Astrocyte (in vitro differentiated cells and primary cell): ENCODE data around the gene XXYLT1. TPM values are rescaled to one million over a fixed set of nuclear protein-coding genes. Genes with fewer than 3 reads are reported as not detected.

Experiments used
- DNase-seq: peaks from one replicate; pipeline ENCODE4 v3.0.0-alpha.2; 2010; ENCODE audit warnings: low read depth
- FAIRE-seq: peaks from 2 replicates; lab custom pipeline; 2011; peaks lifted over from hg19 to GRCh38; lab: Jason Lieb, UNC
- H2AFZ ChIP-seq: 2 replicates; pipeline ENCODE4 v1.6.0; 2012; ENCODE audit warnings: low read depth, low read length, inconsistent platforms
- H3K27ac ChIP-seq: 2 replicates; pipeline ENCODE4 v1.5.1; 2011; ENCODE audit warnings: low read depth, low read length, inconsistent platforms
- H3K27me3 ChIP-seq: 2 replicates; pipeline ENCODE4 v1.6.0; 2011; ENCODE audit warnings: low read length, inconsistent platforms; ENCODE audit not compliant: insufficient read depth
- H3K36me3 ChIP-seq: 2 replicates; pipeline ENCODE4 v1.5.1; 2011; ENCODE audit warnings: low read length, inconsistent platforms; ENCODE audit not compliant: insufficient read depth
- H3K4me1 ChIP-seq: 2 replicates; pipeline ENCODE4 v1.5.1; 2011; ENCODE audit warnings: low read length, inconsistent platforms; ENCODE audit not compliant: insufficient read depth
- H3K4me2 ChIP-seq: 2 replicates; pipeline ENCODE4 v1.6.0; 2012; ENCODE audit warnings: low read length, inconsistent platforms
- H3K4me3 ChIP-seq: 2 replicates; pipeline ENCODE4 v1.5.1; 2011; ENCODE audit warnings: low read depth, mild to moderate bottlenecking, low read length, inconsistent platforms; ENCODE audit not compliant: insufficient read depth
- H3K79me2 ChIP-seq: 2 replicates; pipeline ENCODE4 v1.6.0; 2012; ENCODE audit warnings: mild to moderate bottlenecking, low read length, inconsistent platforms; ENCODE audit not compliant: insufficient read depth
- H3K9ac ChIP-seq: 2 replicates; pipeline ENCODE4 v1.6.0; 2012; ENCODE audit warnings: mild to moderate bottlenecking, low read length, inconsistent platforms
- H3K9me3 ChIP-seq: 2 replicates; pipeline ENCODE4 v1.5.1; 2012; ENCODE audit warnings: low read depth, mild to moderate bottlenecking, low read length, inconsistent platforms; ENCODE audit not compliant: insufficient read depth
- H4K20me1 ChIP-seq: 2 replicates; pipeline ENCODE4 v1.6.0; 2012; ENCODE audit warnings: low read length, inconsistent platforms; ENCODE audit not compliant: insufficient read depth
- H3K27ac Mint-ChIP-seq: one replicate; pipeline ENCODE4 v1.8.0; 2021; ENCODE audit warnings: mild to moderate bottlenecking, mixed read lengths; ENCODE audit not compliant: unreplicated experiment
- H3K27me3 Mint-ChIP-seq: one replicate; pipeline ENCODE4 v1.8.0; 2021; ENCODE audit warnings: low read depth, mixed read lengths; ENCODE audit not compliant: unreplicated experiment
- H3K36me3 Mint-ChIP-seq: one replicate; pipeline ENCODE4 v1.8.0; 2021; ENCODE audit warnings: low read depth, mixed read lengths; ENCODE audit not compliant: unreplicated experiment
- H3K4me1 Mint-ChIP-seq: one replicate; pipeline ENCODE4 v1.8.0; 2021; ENCODE audit warnings: low read depth, mixed read lengths; ENCODE audit not compliant: unreplicated experiment
- H3K4me3 Mint-ChIP-seq: one replicate; pipeline ENCODE4 v1.8.0; 2021; ENCODE audit warnings: mild to moderate bottlenecking, moderate library complexity, mixed read lengths; ENCODE audit not compliant: unreplicated experiment
- H3K9me3 Mint-ChIP-seq: one replicate; pipeline ENCODE4 v1.8.0; 2021; ENCODE audit warnings: mild to moderate bottlenecking, mixed read lengths; ENCODE audit not compliant: unreplicated experiment
- CTCF ChIP-seq: IDR thresholded peaks from 2 replicates; pipeline ENCODE4 v1.5.1; 2011; ENCODE audit warnings: low read depth, mild to moderate bottlenecking, inconsistent platforms, low read length, moderate library complexity; ENCODE audit not compliant: insufficient read depth
- EZH2 ChIP-seq: IDR thresholded peaks from 2 replicates; pipeline ENCODE4 v1.6.1; 2012; ENCODE audit warnings: mild to moderate bottlenecking, low read length, inconsistent platforms; ENCODE audit not compliant: insufficient read depth
- total RNA-seq: library from RNA; stranded (reverse); gene quantifications from 2 replicates; pipeline ENCODE4 v1.2.1, GENCODE V29; 2021

XXYLT1 gene
- total RNA-seq, 1 donor from 2014 or later = 26.2 TPM

GRCh38 chr3:195139091-195139875, 131.7 kb downstream of the XXYLT1 start:
- no peak for FAIRE-seq
- peaks cover 13% of the 10 kb centered on the region for H3K9me3 Mint-ChIP-seq

DNA sequence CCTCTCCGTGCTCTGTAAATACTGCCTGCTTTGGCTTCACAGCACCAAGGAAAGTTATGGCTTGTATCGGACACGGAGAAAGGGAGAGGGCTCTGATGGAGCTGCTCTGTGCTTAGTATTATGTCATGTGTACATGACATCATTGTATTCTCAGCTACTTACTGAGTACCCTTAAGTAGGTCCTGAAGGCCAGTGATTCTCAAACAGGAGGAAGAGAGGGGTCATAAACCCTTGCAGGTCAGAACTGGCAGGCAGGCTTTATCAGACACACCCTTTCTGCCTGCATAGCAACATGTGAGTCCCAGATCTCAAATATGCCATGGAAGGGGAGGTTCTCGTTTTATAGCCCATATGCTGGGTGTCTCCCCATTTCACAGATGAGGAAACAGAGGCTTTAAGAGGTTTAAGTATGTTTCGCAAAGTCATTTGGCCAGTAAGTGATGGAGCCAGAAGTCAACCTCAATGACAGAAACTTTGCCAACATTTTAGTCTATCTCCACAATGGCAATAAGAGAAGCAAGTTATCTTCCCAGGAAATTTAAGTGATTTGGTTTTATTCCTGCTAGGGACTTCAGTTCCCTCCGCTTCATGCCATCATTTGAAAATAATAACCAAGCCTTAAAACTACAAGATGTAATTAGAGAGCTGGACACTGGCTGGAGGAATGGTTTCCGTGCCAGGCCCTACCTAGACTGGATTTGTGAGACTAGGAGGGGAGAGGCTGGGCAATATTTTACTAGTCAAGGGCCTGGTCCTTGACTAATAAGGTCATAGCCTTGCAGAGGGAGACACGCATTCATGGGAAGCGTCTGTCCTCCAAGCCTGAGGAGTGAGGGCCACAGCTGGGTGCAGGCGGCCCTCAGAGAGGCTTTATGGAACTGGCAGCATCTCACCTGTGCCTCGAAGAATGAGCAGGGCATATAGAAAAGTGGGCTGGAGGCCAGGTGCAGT, 133.0 kb downstream of the XXYLT1 start:
- no peak for FAIRE-seq

More at GRCh38 chr3:195139091-195139875, 131.7 kb downstream of the XXYLT1 start:
- Histone ChIP-seq H4K20me1 (no peaks in the 10 kb centered on the region), H3K4me2 (no peak overlapping the region), H3K36me3 (no peaks in the 10 kb centered on the region), H3K9me3 (peaks cover 4% of the 10 kb centered on the region), H3K4me3 (no peak overlapping the region), H3K79me2 (no peaks in the 10 kb centered on the region), H3K27me3 (no peaks in the 10 kb centered on the region), H3K27ac (no peak overlapping the region), H2AFZ (no peak overlapping the region), H3K9ac (no peak overlapping the region), H3K4me1 (peaks cover 8% of the 10 kb centered on the region)
- peaks cover 16% of the 10 kb centered on the region for H3K36me3 Mint-ChIP-seq
- no peak overlapping the region for H3K4me3 Mint-ChIP-seq
- peaks cover 4% of the 10 kb centered on the region for H3K4me1 Mint-ChIP-seq
- no peak for DNase-seq
- no peaks in the 10 kb centered on the region for H3K27me3 Mint-ChIP-seq
- TF ChIP-seq CTCF (no peak), EZH2 (no peak)
- no peak overlapping the region for H3K27ac Mint-ChIP-seq

More for the DNA sequence above, 133.0 kb downstream of the XXYLT1 start:
- Histone ChIP-seq H3K9me3 (peaks cover 4% of the 10 kb centered on the region), H3K27me3 (no peaks in the 10 kb centered on the region), H3K4me2 (no peak overlapping the region), H2AFZ (no peak overlapping the region), H3K79me2 (no peaks in the 10 kb centered on the region), H3K4me3 (no peak overlapping the region), H4K20me1 (no peaks in the 10 kb centered on the region), H3K27ac (no peak overlapping the region), H3K36me3 (no peaks in the 10 kb centered on the region), H3K9ac (no peak overlapping the region), H3K4me1 (peaks cover 17% of the 10 kb centered on the region)
- Mint-ChIP-seq H3K27ac (no peak overlapping the region), H3K9me3 (peaks cover 13% of the 10 kb centered on the region), H3K36me3 (peaks cover 15% of the 10 kb centered on the region), H3K27me3 (no peaks in the 10 kb centered on the region), H3K4me3 (no peak overlapping the region), H3K4me1 (peaks cover 4% of the 10 kb centered on the region)
- TF ChIP-seq CTCF = no peak
- TF ChIP-seq EZH2 = no peak
- DNase-seq = no peak
